ENCODE data around the gene ANKH. TPM values are rescaled to one million over a fixed set of nuclear protein-coding genes. Genes with fewer than 3 reads are reported as not detected.

ANKH gene
- total and polyA plus RNA-seq, 8 donors: 3.6 to 115 (median 14.3) TPM

DNA sequence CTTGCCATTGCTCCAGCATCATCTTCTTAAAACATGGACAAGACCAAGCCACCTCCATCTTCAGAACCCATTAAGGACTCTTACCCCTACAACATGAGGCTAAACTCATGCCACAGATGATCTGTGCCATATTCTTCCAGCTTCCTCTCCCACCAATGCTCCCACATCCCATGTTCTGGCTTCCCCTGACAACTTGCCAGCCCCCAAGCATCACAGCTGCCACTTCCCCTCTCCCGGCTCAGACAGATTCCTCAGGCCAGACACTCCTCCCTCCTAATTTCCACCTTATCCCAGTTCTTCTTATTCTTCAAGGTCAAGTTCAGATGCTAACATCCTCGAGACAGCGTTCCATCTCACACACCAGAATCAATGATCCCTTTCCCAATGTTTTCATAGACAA lies 57.8 kb downstream of the ANKH start:
- H3K27ac ChIP-seq: no peak overlapping the region
- H3K36me3 ChIP-seq: no peaks in the 10 kb centered on the region
- 78 to 95% (median 92%) methylated on average over 3 of the region's 3 CpGs for WGBS, 5 donors
- no peaks in the 10 kb centered on the region for H3K9me3 ChIP-seq
- H3K4me3 ChIP-seq: no peak overlapping the region
- H3K27me3 ChIP-seq: no peaks in the 10 kb centered on the region
- intact Hi-C loops (cut with DNase I; ENCODE audit: low total_unique reads): no loop called here
- TF ChIP-seq EP300 (IDR thresholded peaks at IDR 0.05): no peak
- no peak for TF ChIP-seq POLR2AphosphoS5 (IDR thresholded peaks at IDR 0.05)
- TF ChIP-seq, protein P1, sequence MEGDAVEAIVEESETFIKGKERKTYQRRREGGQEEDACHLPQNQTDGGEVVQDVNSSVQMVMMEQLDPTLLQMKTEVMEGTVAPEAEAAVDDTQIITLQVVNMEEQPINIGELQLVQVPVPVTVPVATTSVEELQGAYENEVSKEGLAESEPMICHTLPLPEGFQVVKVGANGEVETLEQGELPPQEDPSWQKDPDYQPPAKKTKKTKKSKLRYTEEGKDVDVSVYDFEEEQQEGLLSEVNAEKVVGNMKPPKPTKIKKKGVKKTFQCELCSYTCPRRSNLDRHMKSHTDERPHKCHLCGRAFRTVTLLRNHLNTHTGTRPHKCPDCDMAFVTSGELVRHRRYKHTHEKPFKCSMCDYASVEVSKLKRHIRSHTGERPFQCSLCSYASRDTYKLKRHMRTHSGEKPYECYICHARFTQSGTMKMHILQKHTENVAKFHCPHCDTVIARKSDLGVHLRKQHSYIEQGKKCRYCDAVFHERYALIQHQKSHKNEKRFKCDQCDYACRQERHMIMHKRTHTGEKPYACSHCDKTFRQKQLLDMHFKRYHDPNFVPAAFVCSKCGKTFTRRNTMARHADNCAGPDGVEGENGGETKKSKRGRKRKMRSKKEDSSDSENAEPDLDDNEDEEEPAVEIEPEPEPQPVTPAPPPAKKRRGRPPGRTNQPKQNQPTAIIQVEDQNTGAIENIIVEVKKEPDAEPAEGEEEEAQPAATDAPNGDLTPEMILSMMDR (IDR thresholded peaks at IDR 0.05): no peak
- TF ChIP-seq POLR2A (IDR thresholded peaks at IDR 0.05): no peak
- peaks cover 0 to 17% (median 8%) of the 10 kb centered on the region in 4 donors for H3K4me1 ChIP-seq
- DNase-seq: no peak

DNA sequence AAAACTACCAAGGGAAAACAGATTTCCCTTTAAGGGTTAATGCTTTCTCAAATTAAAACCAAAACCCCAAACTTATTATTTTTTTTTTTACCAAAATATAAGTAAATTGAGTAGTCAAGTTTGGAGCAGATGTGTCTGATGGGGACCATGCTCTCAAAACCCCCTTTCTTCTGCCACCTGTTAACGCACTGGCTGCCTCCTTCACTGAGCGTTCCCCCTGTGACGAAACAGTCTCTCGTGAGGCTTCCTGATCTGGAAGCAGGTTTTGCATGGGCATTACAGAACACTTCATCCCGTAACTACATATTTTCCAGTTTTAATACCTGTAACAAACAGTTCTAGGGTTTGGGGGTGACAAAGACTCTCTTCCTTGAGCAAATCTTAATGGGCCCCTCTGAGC lies 59.4 kb downstream of the ANKH start:
- Histone ChIP-seq H3K27me3 (no peaks in the 10 kb centered on the region), H3K4me3 (no peak overlapping the region), H3K9me3 (no peaks in the 10 kb centered on the region), H3K4me1 (peaks cover 0 to 17% (median 8%) of the 10 kb centered on the region in 4 donors), H3K27ac (no peak overlapping the region), H3K36me3 (no peaks in the 10 kb centered on the region)
- 86 to 99% (median 95%) methylated on average over 5 of the region's 5 CpGs for WGBS, 5 donors
- intact Hi-C loops (cut with DNase I; ENCODE audit: low total_unique reads): no loop called here
- no peak for DNase-seq
- no peak for TF ChIP-seq POLR2A (IDR thresholded peaks at IDR 0.05)
- TF ChIP-seq, protein P1 (IDR thresholded peaks at IDR 0.05): no peak
- TF ChIP-seq EP300 (IDR thresholded peaks at IDR 0.05): no peak
- no peak for TF ChIP-seq POLR2AphosphoS5 (IDR thresholded peaks at IDR 0.05)

DNA sequence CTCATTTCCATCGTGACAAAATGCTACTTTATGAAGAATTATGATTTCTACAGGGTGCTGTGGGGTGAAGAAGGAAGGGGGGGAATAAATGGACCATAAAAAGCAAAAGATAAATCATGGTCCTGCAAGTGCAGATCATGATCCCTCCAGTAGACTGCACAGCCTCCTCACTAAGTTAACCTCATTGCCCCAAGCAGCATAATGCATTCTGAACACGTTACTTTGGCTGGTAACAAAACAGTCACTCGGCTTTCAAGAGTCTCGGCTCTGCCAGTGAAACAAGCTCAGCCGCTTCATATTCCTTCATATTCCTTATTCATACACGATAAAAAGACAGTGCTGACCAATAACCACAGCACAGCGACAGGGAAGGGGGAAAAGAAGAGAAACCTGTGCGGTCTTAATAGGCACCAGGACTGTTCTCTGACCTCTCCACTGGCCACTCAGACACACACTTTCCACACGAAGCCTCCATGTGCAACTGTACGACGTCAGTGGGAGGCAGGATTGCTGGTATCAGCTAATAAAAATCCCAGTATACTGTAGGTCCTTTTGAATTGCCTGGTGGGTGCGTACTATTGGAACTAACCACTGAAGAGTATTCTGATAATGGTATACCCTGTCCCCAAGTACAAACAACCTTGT lies 60.5 kb downstream of the ANKH start:
- intact Hi-C loops (cut with DNase I; ENCODE audit: low total_unique reads): no loop called here
- Histone ChIP-seq H3K4me3 (no peak overlapping the region), H3K36me3 (no peaks in the 10 kb centered on the region), H3K4me1 (peaks cover 0 to 17% (median 8%) of the 10 kb centered on the region in 4 donors), H3K27me3 (no peaks in the 10 kb centered on the region), H3K9me3 (no peaks in the 10 kb centered on the region), H3K27ac (peak overlapping the region in 2 of 5 donors; percentile 30 to 61)
- no peak for TF ChIP-seq EP300 (IDR thresholded peaks at IDR 0.05)
- 91 to 96% (median 93%) methylated on average over 12 of the region's 12 CpGs for WGBS, 5 donors
- no peak for DNase-seq

DNA sequence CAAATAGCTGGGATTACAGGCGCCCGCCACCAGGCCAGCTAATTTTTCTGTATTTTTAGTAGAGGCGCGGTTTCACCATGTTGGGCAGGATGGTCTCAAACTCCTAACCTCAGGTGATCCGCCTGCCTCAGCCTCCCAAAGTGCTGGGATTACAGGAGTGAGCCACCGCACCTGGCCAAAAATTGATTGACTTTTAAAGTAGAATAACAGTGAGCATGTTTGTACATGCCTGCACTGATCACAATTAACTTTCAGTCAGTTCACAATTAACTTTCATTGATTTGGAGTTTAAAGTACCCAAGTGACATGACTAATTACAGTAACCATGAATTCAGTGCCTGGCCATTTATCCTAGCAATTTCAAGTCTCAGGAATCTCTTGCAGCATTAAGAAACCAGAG lies 61.3 kb downstream of the ANKH start:
- H3K4me1 ChIP-seq: peaks cover 0 to 17% (median 8%) of the 10 kb centered on the region in 4 donors
- TF ChIP-seq POLR2AphosphoS5 (IDR thresholded peaks at IDR 0.05) (no peak), EP300 (IDR thresholded peaks at IDR 0.05) (no peak), POLR2A (IDR thresholded peaks at IDR 0.05) (no peak)
- TF ChIP-seq, protein P1 (IDR thresholded peaks at IDR 0.05): no peak
- no peak for DNase-seq
- intact Hi-C loops (cut with DNase I; ENCODE audit: low total_unique reads): no loop called here
- 89 to 97% (median 92%) methylated on average over 6 of the region's 6 CpGs for WGBS, 5 donors
- no peaks in the 10 kb centered on the region for H3K36me3 ChIP-seq
- no peaks in the 10 kb centered on the region for H3K27me3 ChIP-seq
- no peaks in the 10 kb centered on the region for H3K9me3 ChIP-seq
- no peak overlapping the region for H3K4me3 ChIP-seq
- H3K27ac ChIP-seq: peak overlapping the region in 4 of 5 donors; percentile 30 to 64 (median 50)
